ENCODE results near the gene MRAS. TPM values are rescaled to one million over a fixed set of nuclear protein-coding genes. Genes with fewer than 3 reads are reported as not detected.

Gene MRAS
- polyA plus RNA-seq, 1 donor (not counting 4 experiments of a cell fraction or from before 2014, with no cell fraction given): 7.7 TPM

DNA sequence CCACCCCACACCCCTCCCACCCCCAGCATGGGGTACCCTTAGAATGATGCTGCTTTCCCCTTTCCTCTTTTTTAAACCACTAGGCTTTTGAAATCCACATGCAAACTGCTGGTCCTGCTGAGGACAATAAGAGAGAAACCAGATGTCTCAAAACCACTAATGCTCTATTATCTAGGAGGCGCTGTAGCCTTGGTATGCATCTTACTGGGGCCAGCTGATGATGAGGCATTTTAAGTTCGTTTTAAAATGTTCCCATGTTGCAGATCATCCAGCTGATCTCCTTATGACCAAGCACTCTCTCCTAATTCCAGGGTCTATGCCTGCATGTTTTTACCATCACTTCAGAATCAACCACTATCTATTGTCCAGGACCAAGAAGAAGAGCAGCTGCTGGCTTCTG is 20.0 kb upstream of the MRAS start:
- dilution Hi-C loops (cut with MboI; ENCODE audit: extremely low pct_ligation_motif_present, low sequenced_read_pairs): no loop called here
- TF ChIP-seq, protein P1, sequence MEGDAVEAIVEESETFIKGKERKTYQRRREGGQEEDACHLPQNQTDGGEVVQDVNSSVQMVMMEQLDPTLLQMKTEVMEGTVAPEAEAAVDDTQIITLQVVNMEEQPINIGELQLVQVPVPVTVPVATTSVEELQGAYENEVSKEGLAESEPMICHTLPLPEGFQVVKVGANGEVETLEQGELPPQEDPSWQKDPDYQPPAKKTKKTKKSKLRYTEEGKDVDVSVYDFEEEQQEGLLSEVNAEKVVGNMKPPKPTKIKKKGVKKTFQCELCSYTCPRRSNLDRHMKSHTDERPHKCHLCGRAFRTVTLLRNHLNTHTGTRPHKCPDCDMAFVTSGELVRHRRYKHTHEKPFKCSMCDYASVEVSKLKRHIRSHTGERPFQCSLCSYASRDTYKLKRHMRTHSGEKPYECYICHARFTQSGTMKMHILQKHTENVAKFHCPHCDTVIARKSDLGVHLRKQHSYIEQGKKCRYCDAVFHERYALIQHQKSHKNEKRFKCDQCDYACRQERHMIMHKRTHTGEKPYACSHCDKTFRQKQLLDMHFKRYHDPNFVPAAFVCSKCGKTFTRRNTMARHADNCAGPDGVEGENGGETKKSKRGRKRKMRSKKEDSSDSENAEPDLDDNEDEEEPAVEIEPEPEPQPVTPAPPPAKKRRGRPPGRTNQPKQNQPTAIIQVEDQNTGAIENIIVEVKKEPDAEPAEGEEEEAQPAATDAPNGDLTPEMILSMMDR (optimal IDR thresholded peaks at IDR 0.05 in 1 of 3, IDR thresholded peaks at IDR 0.05 in 1 of 3, conservative IDR thresholded peaks at IDR 0.05 in 1 of 3; ENCODE audit: extremely low read depth in 1 of 3, insufficient read depth in 2 of 3, low read length in 3 of 3): peak in 2 of 3 experiments; percentile 6 to 9
- no peak for TF ChIP-seq EZH2 (IDR thresholded peaks at IDR 0.05; ENCODE audit: low read length)
- Histone ChIP-seq H3K79me2 (ENCODE audit: control insufficient read depth, insufficient read depth, low read length) (no peaks in the 10 kb centered on the region), H3K36me3 (ENCODE audit: control insufficient read depth in 2 of 2, extremely low read depth in 1 of 2, insufficient read depth in 2 of 2, low read length in 2 of 2) (no peaks in the 10 kb centered on the region), H3K27me3 (ENCODE audit: control insufficient read depth, extremely low read depth, insufficient read depth, low read length) (no peaks in the 10 kb centered on the region), H3K9ac (ENCODE audit: control insufficient read depth, extremely low read depth, insufficient read depth, low read length) (no peak overlapping the region), H3K9me1 (ENCODE audit: control insufficient read depth, extremely low read depth, insufficient read depth, low read length) (no peaks in the 10 kb centered on the region), H3K27ac (ENCODE audit: control insufficient read depth, insufficient read depth, low read length) (peak overlapping the region; percentile 10), H3K4me2 (ENCODE audit: control insufficient read depth, extremely low read depth, insufficient read depth, low read depth, low read length) (peak overlapping the region; percentile 84), H3K4me1 (ENCODE audit: control insufficient read depth, extremely low read depth, insufficient read depth, low read length) (peaks cover 50% of the 10 kb centered on the region), H3K4me3 (ENCODE audit: control insufficient read depth in 2 of 3, extremely low read depth in 1 of 3, insufficient read depth in 2 of 3, low read depth in 1 of 3, low read length in 3 of 3) (no peak overlapping the region), H4K20me1 (ENCODE audit: control insufficient read depth, extremely low read depth, insufficient read depth, low read length) (no peaks in the 10 kb centered on the region), H3K9me3 (ENCODE audit: control insufficient read depth, low read depth, low read length) (no peaks in the 10 kb centered on the region), H2AFZ (ENCODE audit: control insufficient read depth, low read length) (no peak overlapping the region)
- DNase-seq (ENCODE audit: low read depth, low spot score) (no peak), FAIRE-seq (no peak)

DNA sequence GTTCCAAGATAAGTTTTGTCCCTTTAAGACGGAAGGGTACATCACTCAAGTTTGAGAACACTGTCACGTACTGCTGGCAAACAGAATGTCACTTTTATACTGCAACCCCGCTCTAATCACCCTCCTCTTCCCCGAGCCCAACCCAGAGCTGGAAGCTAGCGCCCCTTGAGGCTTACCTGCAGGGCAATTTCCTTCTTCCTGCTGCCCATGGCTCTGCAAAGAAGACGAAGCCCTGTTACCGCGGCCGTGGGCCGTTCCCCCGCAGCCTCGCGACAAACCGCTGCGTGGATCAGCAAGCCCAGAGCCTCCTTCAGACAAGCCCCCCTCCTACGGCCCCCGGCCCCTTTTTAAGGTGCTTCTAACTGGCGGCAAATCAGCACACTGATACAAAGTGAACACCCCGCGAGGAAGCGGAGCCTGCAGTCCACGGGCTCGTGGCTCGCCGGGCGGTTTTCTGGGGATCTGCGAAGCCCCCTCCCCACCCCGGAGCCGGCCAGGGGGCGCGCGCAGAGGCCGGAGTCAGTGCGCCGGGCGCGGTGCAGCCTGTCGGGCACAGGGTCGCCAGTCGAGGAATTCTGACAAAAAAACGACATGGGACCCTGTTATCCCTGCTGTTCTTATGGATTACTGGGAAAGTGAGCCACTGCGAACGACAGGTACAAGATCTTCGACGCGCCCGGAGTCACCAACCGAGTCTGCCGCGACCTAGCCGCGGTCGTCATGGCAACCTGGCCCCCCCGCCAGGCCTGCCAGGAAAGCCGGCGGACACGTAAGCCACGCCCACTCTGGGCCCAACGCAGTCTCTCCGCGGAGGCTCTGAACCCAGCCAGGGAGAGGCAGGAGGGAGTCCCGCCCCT is 19.0 kb upstream of the MRAS start, which contains the start of gene NME9:
NME9 (minus strand) TSS at position 725 of the 857 bp plus-strand sequence; CDS start at position 209, 516 bp downstream.
- no peaks in the 10 kb centered on the region for H3K79me2 ChIP-seq (ENCODE audit: control insufficient read depth, insufficient read depth, low read length)
- H3K4me2 ChIP-seq (ENCODE audit: control insufficient read depth, extremely low read depth, insufficient read depth, low read depth, low read length): peak within 1 kb of the TSS; percentile 84
- dilution Hi-C loops (cut with MboI; ENCODE audit: extremely low pct_ligation_motif_present, low sequenced_read_pairs): no loop called here
- H3K36me3 ChIP-seq (ENCODE audit: control insufficient read depth in 2 of 2, extremely low read depth in 1 of 2, insufficient read depth in 2 of 2, low read length in 2 of 2): no peaks in the 10 kb centered on the region
- no peaks in the 10 kb centered on the region for H3K9me1 ChIP-seq (ENCODE audit: control insufficient read depth, extremely low read depth, insufficient read depth, low read length)
- H3K9me3 ChIP-seq (ENCODE audit: control insufficient read depth, low read depth, low read length): no peaks in the 10 kb centered on the region
- no peaks in the 10 kb centered on the region for H4K20me1 ChIP-seq (ENCODE audit: control insufficient read depth, extremely low read depth, insufficient read depth, low read length)
- peak within 1 kb of the TSS; percentile 35 to 68 (median 67) for H3K4me3 ChIP-seq (ENCODE audit: control insufficient read depth in 2 of 3, extremely low read depth in 1 of 3, insufficient read depth in 2 of 3, low read depth in 1 of 3, low read length in 3 of 3)
- H3K9ac ChIP-seq (ENCODE audit: control insufficient read depth, extremely low read depth, insufficient read depth, low read length): peak within 1 kb of the TSS; percentile 55
- no peak within 1 kb of the TSS for H3K27ac ChIP-seq (ENCODE audit: control insufficient read depth, insufficient read depth, low read length)
- peak within 1 kb of the TSS; percentile 75 for H2AFZ ChIP-seq (ENCODE audit: control insufficient read depth, low read length)
- H3K4me1 ChIP-seq (ENCODE audit: control insufficient read depth, extremely low read depth, insufficient read depth, low read length): peaks cover 42% of the 10 kb centered on the region
- TF ChIP-seq, protein P1 (optimal IDR thresholded peaks at IDR 0.05 in 1 of 3, IDR thresholded peaks at IDR 0.05 in 1 of 3, conservative IDR thresholded peaks at IDR 0.05 in 1 of 3; ENCODE audit: extremely low read depth in 1 of 3, insufficient read depth in 2 of 3, low read length in 3 of 3): peak; percentile 61 to 75 (median 68)
- TF ChIP-seq EZH2 (IDR thresholded peaks at IDR 0.05; ENCODE audit: low read length): no peak
- no peak for FAIRE-seq
- no peaks in the 10 kb centered on the region for H3K27me3 ChIP-seq (ENCODE audit: control insufficient read depth, extremely low read depth, insufficient read depth, low read length)
- peak; percentile 35 for DNase-seq (ENCODE audit: low read depth, low spot score)
